CD4-positive, alpha-beta T cell treated with Interferon alpha-2 for 1 hour (primary cell): ENCODE results near the gene NDST3.

Source experiments
- DNase-seq, 2 donors: peaks; one replicate each; pipeline ENCODE4 v3.0.0-alpha.2; 2020 to 2022

NDST3 gene

GRCh38 chr4:118034053-118034785 is at the start of gene NDST3:
Gene NDST3 (plus strand): TSS chr4:118034486. CDS start chr4:118053911, 19,425 bp downstream.
- peak in 1 of 2 donors; percentile 15 for DNase-seq

- DNase-seq = no peak
These were observed 48.0 kb upstream of the NDST3 start for GRCh38 chr4:117986321-117986720.

GRCh38 chr4:117987464-117987863 is 46.8 kb upstream of the NDST3 start:
- no peak for DNase-seq

- no peak for DNase-seq
These were observed 37.4 kb upstream of the NDST3 start for GRCh38 chr4:117996891-117997290.

- no peak for DNase-seq
These were observed 30.2 kb upstream of the NDST3 start for GRCh38 chr4:118004088-118004487.

- no peak for DNase-seq
These were observed 28.4 kb upstream of the NDST3 start for GRCh38 chr4:118005883-118006282.

- DNase-seq = no peak
These were observed 22.1 kb upstream of the NDST3 start for GRCh38 chr4:118012142-118012541.

- no peak for DNase-seq
These were observed 19.5 kb upstream of the NDST3 start for GRCh38 chr4:118014831-118015230.

GRCh38 chr4:118018381-118019145 is 15.7 kb upstream of the NDST3 start:
- no peak for DNase-seq

GRCh38 chr4:118026806-118027205 is 7.5 kb upstream of the NDST3 start:
- no peak for DNase-seq

GRCh38 chr4:118029224-118029623 is 5.1 kb upstream of the NDST3 start:
- DNase-seq = no peak

GRCh38 chr4:118032691-118033090 is 1.6 kb upstream of the NDST3 start:
- no peak for DNase-seq

- DNase-seq = no peak
These were observed 886 bp upstream of the NDST3 start for GRCh38 chr4:118033148-118034052.

GRCh38 chr4:118035309-118035708 is 1.0 kb downstream of the NDST3 start:
- no peak for DNase-seq

- no peak for DNase-seq
These were observed 2.0 kb downstream of the NDST3 start for GRCh38 chr4:118036336-118036735.

- no peak for DNase-seq
These were observed 3.7 kb downstream of the NDST3 start for GRCh38 chr4:118037955-118038354.

GRCh38 chr4:118046323-118046722 is 12.0 kb downstream of the NDST3 start:
- DNase-seq = no peak

GRCh38 chr4:118047043-118047442 is 12.8 kb downstream of the NDST3 start:
- DNase-seq = no peak

GRCh38 chr4:118058955-118059354 is 24.7 kb downstream of the NDST3 start:
- no peak for DNase-seq

- DNase-seq = no peak
These were observed 25.1 kb downstream of the NDST3 start for GRCh38 chr4:118059397-118059796.

- peak in 1 of 2 donors; percentile 6 for DNase-seq
These were observed 42.9 kb downstream of the NDST3 start for GRCh38 chr4:118076958-118077766.

GRCh38 chr4:118077767-118078105 is 43.5 kb downstream of the NDST3 start:
- no peak for DNase-seq
